ENCODE results near the gene B4GALNT2.

The B4GALNT2 gene

GRCh38 chr17:49112936-49113335 is 19.6 kb upstream of the B4GALNT2 start:
- Histone ChIP-seq H3K4me2 (ENCODE audit: low read depth, low read length, poor library complexity, severe bottlenecking) (no peak overlapping the region), H3K27me3 (ENCODE audit: low read length) (no peaks in the 10 kb centered on the region), H3F3A (ENCODE audit: insufficient read depth) (no peaks in the 10 kb centered on the region), H3K27ac (ENCODE audit: low read depth, low read length) (no peak overlapping the region), H3K36me3 (ENCODE audit: low read length) (no peaks in the 10 kb centered on the region), H3K9me2 (replicated peaks; ENCODE audit: insufficient read depth, low read length) (no peaks in the 10 kb centered on the region), H4K20me1 (ENCODE audit: low read depth, low read length) (no peaks in the 10 kb centered on the region), H3K79me2 (ENCODE audit: insufficient read depth, low read length) (no peaks in the 10 kb centered on the region), H2AFZ (ENCODE audit: low read depth, low read length, severe bottlenecking) (no peak overlapping the region), H3K4me3 (ENCODE audit: insufficient read depth, low read length, poor library complexity, severe bottlenecking) (no peak overlapping the region), H3K9ac (ENCODE audit: low read length) (no peak overlapping the region), H3K9me3 (ENCODE audit: insufficient read depth, low read length) (no peaks in the 10 kb centered on the region)
- TF ChIP-seq EZH2phosphoT487 (conservative IDR thresholded peaks at IDR 0.05; ENCODE audit: low read length) (no peak), CTCF (IDR thresholded peaks at IDR 0.05; ENCODE audit: insufficient read depth, low read length, poor library complexity, severe bottlenecking) (no peak)

GRCh38 chr17:49114703-49115102 is 17.9 kb upstream of the B4GALNT2 start:
- Histone ChIP-seq H2AFZ (ENCODE audit: low read depth, low read length, severe bottlenecking) (no peak overlapping the region), H3K9me2 (replicated peaks; ENCODE audit: insufficient read depth, low read length) (no peaks in the 10 kb centered on the region), H3F3A (ENCODE audit: insufficient read depth) (no peaks in the 10 kb centered on the region), H3K36me3 (ENCODE audit: low read length) (no peaks in the 10 kb centered on the region), H3K9me3 (ENCODE audit: insufficient read depth, low read length) (no peaks in the 10 kb centered on the region), H3K79me2 (ENCODE audit: insufficient read depth, low read length) (no peaks in the 10 kb centered on the region), H4K20me1 (ENCODE audit: low read depth, low read length) (no peaks in the 10 kb centered on the region), H3K9ac (ENCODE audit: low read length) (no peak overlapping the region), H3K4me2 (ENCODE audit: low read depth, low read length, poor library complexity, severe bottlenecking) (no peak overlapping the region), H3K4me3 (ENCODE audit: insufficient read depth, low read length, poor library complexity, severe bottlenecking) (no peak overlapping the region), H3K27me3 (ENCODE audit: low read length) (no peaks in the 10 kb centered on the region), H3K27ac (ENCODE audit: low read depth, low read length) (no peak overlapping the region)
- TF ChIP-seq EZH2phosphoT487 (conservative IDR thresholded peaks at IDR 0.05; ENCODE audit: low read length) (no peak), CTCF (IDR thresholded peaks at IDR 0.05; ENCODE audit: insufficient read depth, low read length, poor library complexity, severe bottlenecking) (no peak)

GRCh38 chr17:49117587-49118230 is 14.9 kb upstream of the B4GALNT2 start:
- Histone ChIP-seq H3F3A (ENCODE audit: insufficient read depth) (no peaks in the 10 kb centered on the region), H2AFZ (ENCODE audit: low read depth, low read length, severe bottlenecking) (no peak overlapping the region), H3K27me3 (ENCODE audit: low read length) (no peaks in the 10 kb centered on the region), H3K27ac (ENCODE audit: low read depth, low read length) (no peak overlapping the region), H3K36me3 (ENCODE audit: low read length) (no peaks in the 10 kb centered on the region), H3K4me3 (ENCODE audit: insufficient read depth, low read length, poor library complexity, severe bottlenecking) (no peak overlapping the region), H3K9ac (ENCODE audit: low read length) (no peak overlapping the region), H3K4me2 (ENCODE audit: low read depth, low read length, poor library complexity, severe bottlenecking) (no peak overlapping the region), H3K79me2 (ENCODE audit: insufficient read depth, low read length) (no peaks in the 10 kb centered on the region), H3K9me2 (replicated peaks; ENCODE audit: insufficient read depth, low read length) (no peaks in the 10 kb centered on the region), H4K20me1 (ENCODE audit: low read depth, low read length) (no peaks in the 10 kb centered on the region), H3K9me3 (ENCODE audit: insufficient read depth, low read length) (no peaks in the 10 kb centered on the region)
- no peak for TF ChIP-seq CTCF (IDR thresholded peaks at IDR 0.05; ENCODE audit: insufficient read depth, low read length, poor library complexity, severe bottlenecking)
- TF ChIP-seq EZH2phosphoT487 (conservative IDR thresholded peaks at IDR 0.05; ENCODE audit: low read length): no peak
